Stimulated activated CD4-positive, alpha-beta T cell treated with anti-CD3 and anti-CD28 coated beads, Interleukin-4, amount 100 ng/mL, for 24 hours (primary cell): ENCODE results near the gene DPYSL5.

Experiments used
- DNase-seq: peaks from one replicate; pipeline ENCODE4 v3.0.0-alpha.2; 2020

DPYSL5 gene

GRCh38 chr2:26846334-26847306 lies 1.3 kb upstream of the DPYSL5 start:
- peak; percentile 64 for DNase-seq

GRCh38 chr2:26847307-26847654 lies 651 bp upstream of the DPYSL5 start:
- no peak for DNase-seq

- DNase-seq: no peak
Measured at GRCh38 chr2:26848336-26849055, 564 bp downstream of the DPYSL5 start.

GRCh38 chr2:26849056-26849999 lies 1.4 kb downstream of the DPYSL5 start:
- DNase-seq: no peak

- DNase-seq: no peak
Measured at GRCh38 chr2:26850000-26850431, 2.1 kb downstream of the DPYSL5 start.

GRCh38 chr2:26850505-26850904 lies 2.6 kb downstream of the DPYSL5 start:
- no peak for DNase-seq

- DNase-seq: no peak
Measured at GRCh38 chr2:26852405-26853306, 4.7 kb downstream of the DPYSL5 start.

GRCh38 chr2:26853751-26854150 lies 5.8 kb downstream of the DPYSL5 start:
- no peak for DNase-seq

- no peak for DNase-seq
Measured at GRCh38 chr2:26854283-26854827, 6.4 kb downstream of the DPYSL5 start.

- no peak for DNase-seq
Measured at GRCh38 chr2:26855466-26855865, 7.5 kb downstream of the DPYSL5 start.

GRCh38 chr2:26859622-26860021 lies 11.7 kb downstream of the DPYSL5 start:
- no peak for DNase-seq

GRCh38 chr2:26860211-26860850 lies 12.4 kb downstream of the DPYSL5 start:
- no peak for DNase-seq

- no peak for DNase-seq
Measured at GRCh38 chr2:26861610-26862224, 13.8 kb downstream of the DPYSL5 start.

- no peak for DNase-seq
Measured at GRCh38 chr2:26864226-26864625, 16.3 kb downstream of the DPYSL5 start.

- no peak for DNase-seq
Measured at GRCh38 chr2:26864646-26865045, 16.7 kb downstream of the DPYSL5 start.

- DNase-seq: no peak
Measured at GRCh38 chr2:26870585-26871095, 22.7 kb downstream of the DPYSL5 start.

GRCh38 chr2:26873286-26873983 lies 25.5 kb downstream of the DPYSL5 start:
- no peak for DNase-seq

- DNase-seq: no peak
Measured at GRCh38 chr2:26874514-26874913, 26.6 kb downstream of the DPYSL5 start.

- no peak for DNase-seq
Measured at GRCh38 chr2:26875065-26875634, 27.2 kb downstream of the DPYSL5 start.
